Stimulated activated CD4-positive, alpha-beta T cell treated with anti-CD3 and anti-CD28 coated beads, Interleukin-1b, Interleukin-23, amount 100 ng/mL, for 24 hours (primary cell): ENCODE measurements around the gene ZNF584.

Experiments
- DNase-seq, 4 experiments: peaks; one replicate each; pipeline ENCODE4 v3.0.0-alpha.2; 2020; ENCODE audit warnings: low read depth in 4 of 4, low spot score in 1 of 4

ZNF584 gene

GRCh38 chr19:58385891-58386575 is 22.4 kb upstream of the ZNF584 start:
- no peak for DNase-seq

- peak; percentile 87 to 91 (median 90) for DNase-seq
These were observed 21.7 kb upstream of the ZNF584 start, which contains the start of gene RPS5 for GRCh38 chr19:58386576-58387337. Gene RPS5 (plus strand): TSS chr19:58387269. CDS start chr19:58388138, 869 bp downstream.

DNA sequence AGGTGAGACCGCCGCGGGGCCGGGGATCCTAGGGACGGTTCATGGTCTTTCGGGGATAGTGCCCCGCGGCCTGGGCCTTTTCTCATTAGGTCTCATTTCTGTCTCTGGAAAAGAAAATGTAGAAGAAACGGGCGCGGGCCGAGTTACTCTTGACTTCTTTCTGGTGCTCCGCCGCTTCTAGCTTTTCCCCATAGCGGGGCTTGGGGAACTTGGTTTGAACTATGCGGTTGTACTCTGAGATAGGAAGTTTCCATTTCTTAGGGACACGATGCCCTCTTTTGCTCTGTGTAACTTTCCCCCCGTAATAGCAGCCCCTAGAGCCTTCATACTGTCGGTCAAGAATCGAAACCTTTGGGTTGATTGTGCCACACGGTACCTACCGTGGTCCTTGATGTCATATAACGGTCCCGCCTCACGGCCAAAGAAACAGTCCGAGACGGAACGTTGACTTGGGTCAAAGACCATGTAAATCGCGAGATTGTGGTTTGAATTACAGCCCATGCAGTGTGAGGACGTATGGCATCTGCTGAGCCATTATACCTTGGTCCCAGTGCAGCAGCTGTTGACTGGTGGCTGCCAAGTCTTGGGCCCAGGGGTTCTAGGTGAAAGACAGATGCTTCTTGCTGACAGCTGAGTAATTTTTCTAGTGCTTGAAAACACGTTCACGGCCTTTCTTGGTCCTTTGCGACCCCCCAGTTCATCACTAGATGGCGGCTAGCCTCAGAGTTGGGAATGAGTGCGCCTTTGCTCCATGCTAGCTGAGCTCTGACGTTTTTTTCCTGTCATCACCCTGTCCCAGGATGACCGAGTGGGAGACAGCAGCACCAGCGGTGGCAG is 20.9 kb upstream of the ZNF584 start:
- DNase-seq: no peak

DNA sequence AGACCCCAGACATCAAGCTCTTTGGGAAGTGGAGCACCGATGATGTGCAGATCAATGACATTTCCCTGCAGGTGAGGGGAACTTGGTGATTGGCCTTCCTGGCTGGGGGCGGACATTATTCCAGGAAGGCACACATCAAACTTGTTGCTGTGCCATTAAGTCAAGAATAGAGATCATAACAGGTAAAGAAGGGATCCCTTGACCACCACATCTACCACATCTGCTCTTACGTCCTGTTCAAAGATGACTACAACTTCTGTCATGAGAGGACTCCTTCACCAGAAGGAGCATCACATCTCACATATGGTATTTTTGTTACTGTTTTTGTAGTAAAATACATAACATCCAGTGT is 20.3 kb upstream of the ZNF584 start:
- no peak for DNase-seq

- no peak for DNase-seq
These were observed 15.3 kb upstream of the ZNF584 start for GRCh38 chr19:58392945-58393724.

GRCh38 chr19:58393725-58394033 is 14.8 kb upstream of the ZNF584 start:
- no peak for DNase-seq

GRCh38 chr19:58394821-58395219 is 13.6 kb upstream of the ZNF584 start:
- no peak for DNase-seq

- no peak for DNase-seq
These were observed 13.1 kb upstream of the ZNF584 start, which contains the start of gene RNF225 for GRCh38 chr19:58395220-58395978. Gene RNF225 (plus strand): TSS chr19:58395656. CDS start chr19:58396090, 434 bp downstream.

GRCh38 chr19:58395979-58396627 is 12.3 kb upstream of the ZNF584 start:
- no peak for DNase-seq

GRCh38 chr19:58396691-58397532 is 11.5 kb upstream of the ZNF584 start:
- no peak for DNase-seq

DNA sequence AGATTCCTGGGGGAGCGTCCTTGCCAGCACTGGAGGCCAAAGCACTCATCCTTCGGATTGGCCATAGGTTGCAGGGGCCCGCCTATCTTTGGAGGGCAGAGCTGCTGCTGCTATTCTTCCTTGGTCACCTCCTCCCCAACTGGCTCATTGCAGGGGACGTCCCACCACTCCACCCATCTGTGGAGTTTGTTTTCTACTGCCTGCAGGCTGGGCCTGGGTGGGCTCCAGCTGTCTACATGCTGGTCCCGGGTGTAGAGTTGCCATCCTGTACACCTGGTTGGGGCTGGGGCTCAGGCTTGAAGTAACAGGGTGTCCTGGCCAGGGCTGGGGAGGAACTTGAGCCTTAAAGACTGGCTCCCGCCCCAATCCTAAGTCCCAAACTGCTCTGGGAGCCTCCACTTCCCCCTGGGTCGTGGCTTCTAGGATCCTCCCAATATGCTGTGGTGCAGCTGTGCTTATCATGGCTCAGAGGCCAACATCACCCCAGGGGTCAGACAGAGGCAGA is 10.9 kb upstream of the ZNF584 start:
- no peak for DNase-seq

GRCh38 chr19:58398087-58398486 is 10.4 kb upstream of the ZNF584 start:
- no peak for DNase-seq

- DNase-seq: no peak
These were observed 9.9 kb upstream of the ZNF584 start for GRCh38 chr19:58398545-58398944.

GRCh38 chr19:58399903-58400302 is 8.5 kb upstream of the ZNF584 start:
- no peak for DNase-seq

GRCh38 chr19:58400316-58400915 is 8.0 kb upstream of the ZNF584 start:
- DNase-seq: no peak

GRCh38 chr19:58400916-58401839 is 7.3 kb upstream of the ZNF584 start:
- peak; percentile 97 to 100 (median 99) for DNase-seq

GRCh38 chr19:58401840-58402421 is 6.5 kb upstream of the ZNF584 start:
- no peak for DNase-seq
